Hematopoietic multipotent progenitor cell treated with erythropoietin and hydrocortisone succinate and interleukin-3 and kit ligand, for 15 days (in vitro differentiated cells): Measurements from ENCODE around the gene CDRT4.

Experiments
- DNase-seq: peaks from one replicate; pipeline ENCODE4 v3.0.0-alpha.2; 2015; ENCODE audit warnings: low spot score

The CDRT4 gene

DNA sequence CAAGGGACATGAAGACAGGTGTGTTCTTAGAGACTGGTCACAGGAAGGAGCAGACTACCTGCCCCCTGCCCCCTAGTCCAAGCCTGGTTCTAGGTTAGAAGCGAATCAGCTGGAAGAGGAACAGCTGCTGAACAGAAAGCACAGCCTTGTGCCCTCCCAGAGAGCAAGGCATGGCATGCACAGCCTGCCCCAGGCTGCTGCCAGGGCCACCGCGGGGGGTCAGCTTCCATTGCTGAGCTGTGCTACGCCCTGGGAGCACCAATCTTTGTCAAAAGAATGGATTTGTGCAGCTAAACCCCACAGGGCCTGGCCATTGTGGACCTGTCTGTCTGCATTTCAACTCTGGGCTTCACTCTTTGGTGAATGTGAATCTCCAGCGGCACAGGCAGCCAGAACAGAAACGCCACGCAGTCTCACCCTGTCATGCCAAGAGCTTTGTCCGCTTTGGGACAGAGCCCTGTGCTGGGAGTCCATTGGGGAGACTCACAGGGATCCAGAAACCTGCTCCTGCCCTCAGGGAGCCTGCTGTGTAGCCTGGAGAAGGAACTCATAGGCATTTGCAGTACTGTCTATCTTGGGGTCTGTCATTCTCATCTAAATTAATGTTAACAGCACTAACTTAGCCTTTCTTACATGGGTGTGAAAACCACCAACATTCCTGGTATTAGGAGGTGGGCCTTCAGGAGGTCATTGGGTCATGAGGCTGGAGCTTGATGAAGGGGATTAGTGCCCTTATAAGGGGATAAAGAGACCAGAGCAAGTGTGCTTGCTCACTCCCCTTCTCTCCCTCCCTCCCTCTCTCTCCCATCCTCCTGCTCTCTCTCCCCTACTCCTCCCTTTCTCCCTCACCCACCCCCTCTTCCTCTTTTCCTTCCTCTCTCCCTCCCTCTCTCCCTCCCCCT lies 25.6 kb upstream of the CDRT4 start:
- DNase-seq = no peak

DNA sequence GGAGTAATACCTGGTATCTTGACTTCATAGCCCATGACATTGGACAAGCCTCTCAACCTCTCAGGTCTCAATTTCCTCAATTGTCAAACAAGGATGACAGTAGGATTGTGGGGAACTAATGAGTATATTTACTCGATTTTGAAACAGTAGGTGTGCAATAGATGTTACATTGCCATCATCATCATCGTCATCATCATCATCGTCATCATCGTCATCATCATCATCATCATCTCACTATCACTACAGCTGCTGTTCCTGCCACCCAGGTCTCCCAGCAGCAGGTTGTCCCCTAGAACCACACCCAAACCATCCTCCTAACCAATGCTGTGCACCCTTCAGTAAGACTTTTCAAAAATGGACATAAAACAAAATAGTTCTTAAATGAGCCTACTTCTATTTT lies 24.8 kb upstream of the CDRT4 start:
- DNase-seq = no peak

DNA sequence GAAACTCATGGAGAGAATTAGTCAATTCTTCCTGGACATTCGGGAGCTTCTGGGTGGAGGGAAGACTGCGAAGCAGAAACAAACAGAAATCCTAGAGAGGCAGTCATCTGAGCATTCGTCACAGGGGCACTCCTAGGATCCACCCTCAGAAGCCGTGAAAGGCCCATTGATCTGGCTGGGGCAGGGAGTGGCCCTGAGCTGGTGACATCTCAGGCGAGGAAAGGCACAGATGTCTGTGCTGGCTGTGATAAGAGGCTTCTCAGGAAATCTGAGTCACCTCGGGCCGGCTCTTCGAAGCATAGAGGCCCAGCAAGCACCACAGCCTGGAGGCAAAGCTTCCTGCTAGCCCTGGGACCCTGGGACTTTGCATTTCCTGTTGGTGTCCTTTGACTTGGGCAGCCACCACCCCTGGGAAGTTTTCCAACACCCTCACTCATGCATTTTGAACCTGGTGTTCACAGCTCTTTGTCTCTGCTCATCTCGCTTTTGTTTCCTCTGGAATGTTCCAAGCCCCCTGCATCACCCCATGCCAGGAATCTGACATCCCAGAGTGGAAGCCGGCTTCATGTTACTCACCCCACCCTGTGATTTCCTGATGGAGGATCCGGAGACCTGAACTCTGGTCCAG lies 23.3 kb upstream of the CDRT4 start:
- DNase-seq = peak; percentile 95

DNA sequence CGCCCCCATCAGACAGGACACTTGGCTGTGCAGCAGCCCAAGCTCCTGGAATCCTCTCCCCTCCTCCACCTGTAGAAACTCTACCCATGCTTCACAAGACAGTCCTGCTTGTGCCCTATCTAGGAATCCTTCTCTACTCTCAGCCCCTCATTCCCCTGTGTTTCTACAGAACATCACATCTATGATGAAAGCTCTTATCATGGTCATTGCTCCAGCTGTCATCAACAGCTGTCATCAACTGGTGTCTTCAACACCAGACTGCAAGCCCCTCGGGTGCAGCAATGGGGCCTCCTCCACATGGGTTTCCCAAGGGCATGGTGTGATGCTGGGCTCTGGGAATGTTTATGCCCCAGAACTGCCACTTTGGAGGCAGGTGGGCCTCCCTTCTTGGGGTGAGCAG lies 21.1 kb upstream of the CDRT4 start:
- no peak for DNase-seq

DNA sequence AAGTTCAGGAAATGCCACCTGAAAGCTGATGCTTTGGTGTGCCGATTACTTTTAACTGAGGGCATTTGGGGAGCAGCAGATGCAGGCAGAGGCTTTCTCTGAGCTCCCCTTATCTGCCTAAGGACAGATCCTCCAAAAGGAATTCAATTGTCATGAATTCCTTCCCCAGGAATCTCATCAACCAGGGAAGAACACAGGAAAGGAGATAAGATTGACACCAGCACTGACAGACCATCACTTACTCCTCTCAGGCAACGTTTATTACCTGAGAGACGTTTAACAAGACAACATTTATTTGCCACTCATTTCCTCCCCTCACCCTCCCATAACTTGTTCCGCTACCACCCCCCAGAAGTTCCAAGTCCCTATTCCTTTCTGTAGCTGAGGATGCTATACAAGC lies 17.6 kb upstream of the CDRT4 start:
- DNase-seq = no peak

DNA sequence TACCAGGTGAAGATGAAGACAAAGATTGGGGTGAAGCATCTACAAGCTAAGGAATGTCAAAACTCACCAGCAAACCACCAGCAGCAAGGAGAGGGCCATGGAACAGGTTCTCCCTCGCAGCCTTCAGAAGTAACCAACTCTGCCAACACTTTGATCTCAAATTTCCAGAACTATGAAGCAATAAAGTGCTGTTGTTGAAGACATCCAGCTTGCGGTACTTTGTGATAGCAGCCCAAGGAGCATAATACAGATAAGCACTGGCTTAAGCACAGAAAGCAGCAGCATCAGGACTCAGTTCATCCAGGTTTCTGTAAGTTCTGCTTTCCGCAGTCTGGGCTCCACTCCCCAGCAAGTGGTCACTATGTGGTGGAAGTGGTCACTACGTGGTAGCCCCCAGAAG lies 16.0 kb upstream of the CDRT4 start:
- DNase-seq = peak; percentile 25

DNA sequence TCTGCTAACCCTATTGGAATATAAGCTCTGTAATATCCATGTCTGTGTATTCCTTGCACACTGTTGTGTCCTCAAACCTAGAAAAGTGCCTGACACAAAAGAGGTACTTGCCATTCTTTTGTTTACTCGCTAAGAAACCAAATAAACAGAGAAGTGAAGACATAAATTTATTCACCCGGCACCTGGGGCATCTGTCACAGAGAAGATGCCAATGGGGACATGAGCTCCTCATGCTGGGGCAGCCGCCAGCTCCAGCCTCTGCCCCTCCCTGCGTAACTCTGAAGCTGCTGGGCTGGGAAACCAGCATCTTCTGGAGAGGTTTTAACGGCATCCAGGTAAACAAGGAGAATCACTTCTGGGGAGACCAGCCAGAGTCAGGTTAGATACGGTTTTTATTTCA lies 15.1 kb upstream of the CDRT4 start:
- no peak for DNase-seq

DNA sequence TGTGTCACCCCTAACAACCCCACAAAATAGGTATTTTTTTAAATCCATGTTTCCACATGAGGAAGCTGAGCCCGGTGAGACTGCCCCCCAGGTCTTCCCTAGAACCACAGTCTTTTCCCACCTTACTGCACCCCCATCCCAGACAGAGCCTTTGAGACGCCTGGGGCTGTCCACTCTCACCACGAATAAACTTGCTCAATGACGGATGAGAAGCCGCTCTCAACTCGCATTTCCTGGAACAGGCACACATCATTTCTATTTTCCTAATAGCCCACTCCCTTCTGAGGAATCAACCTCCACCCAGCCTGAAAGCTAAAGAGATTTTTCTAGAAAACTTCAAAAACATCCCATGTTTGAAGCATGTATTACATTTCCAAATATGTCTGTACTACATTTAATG lies 14.1 kb upstream of the CDRT4 start:
- no peak for DNase-seq

DNA sequence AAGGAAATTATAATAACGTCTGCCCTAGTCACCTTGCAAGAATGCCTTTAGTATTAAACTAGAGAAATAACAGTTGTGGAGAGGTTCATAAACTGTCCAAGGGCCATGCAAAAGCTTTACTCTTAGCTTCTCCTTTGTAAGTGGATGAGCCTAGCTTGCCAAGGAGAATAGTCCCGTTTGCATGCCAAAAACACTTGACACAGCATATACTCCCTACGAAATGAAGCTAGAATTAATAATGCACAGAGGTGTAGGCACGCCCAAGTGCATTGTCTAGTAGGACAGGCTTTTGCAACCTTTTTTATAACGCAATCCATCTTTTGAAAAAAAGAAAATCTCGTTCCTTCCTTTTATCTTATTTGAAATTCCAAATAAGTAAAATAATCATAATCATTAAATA lies 12.8 kb upstream of the CDRT4 start:
- DNase-seq = no peak

DNA sequence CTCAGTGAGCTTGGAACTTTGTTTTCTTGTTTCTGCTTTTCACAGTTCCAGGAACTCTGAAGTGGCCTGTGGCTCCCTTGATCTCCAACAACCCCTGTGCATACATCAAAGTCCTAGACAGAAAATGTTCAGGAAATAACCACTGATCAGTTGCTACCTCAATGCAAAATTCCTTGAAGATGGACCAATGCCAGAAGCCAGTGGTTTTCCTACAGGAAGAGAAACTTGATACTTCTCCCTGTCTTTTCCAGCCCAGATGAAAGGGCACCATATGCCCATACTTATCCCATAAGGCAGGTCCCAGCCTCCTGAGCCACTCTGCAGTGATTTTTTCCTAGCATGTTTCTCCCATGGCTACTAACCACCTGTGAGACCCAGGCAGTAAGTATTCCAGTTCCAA lies 12.3 kb upstream of the CDRT4 start:
- no peak for DNase-seq

DNA sequence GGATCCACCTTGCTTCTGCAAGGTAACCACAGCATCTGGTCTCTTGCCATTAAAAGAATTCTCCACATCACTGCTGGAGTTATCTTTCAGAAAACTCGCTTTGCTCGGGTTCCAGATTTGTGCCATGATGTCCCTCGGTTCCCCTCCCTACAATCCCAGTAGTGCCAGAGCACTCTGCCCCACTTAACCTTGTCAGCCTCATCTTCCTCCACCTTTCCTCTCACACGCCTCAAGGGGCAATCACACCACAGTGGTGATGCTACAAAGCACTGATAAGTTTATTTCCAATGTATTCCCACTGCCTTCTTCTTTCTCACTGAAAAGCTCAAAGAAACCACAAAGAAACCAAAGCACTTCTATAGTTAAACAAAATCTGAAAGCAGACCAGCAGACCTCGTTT lies 11.4 kb upstream of the CDRT4 start:
- DNase-seq = no peak

DNA sequence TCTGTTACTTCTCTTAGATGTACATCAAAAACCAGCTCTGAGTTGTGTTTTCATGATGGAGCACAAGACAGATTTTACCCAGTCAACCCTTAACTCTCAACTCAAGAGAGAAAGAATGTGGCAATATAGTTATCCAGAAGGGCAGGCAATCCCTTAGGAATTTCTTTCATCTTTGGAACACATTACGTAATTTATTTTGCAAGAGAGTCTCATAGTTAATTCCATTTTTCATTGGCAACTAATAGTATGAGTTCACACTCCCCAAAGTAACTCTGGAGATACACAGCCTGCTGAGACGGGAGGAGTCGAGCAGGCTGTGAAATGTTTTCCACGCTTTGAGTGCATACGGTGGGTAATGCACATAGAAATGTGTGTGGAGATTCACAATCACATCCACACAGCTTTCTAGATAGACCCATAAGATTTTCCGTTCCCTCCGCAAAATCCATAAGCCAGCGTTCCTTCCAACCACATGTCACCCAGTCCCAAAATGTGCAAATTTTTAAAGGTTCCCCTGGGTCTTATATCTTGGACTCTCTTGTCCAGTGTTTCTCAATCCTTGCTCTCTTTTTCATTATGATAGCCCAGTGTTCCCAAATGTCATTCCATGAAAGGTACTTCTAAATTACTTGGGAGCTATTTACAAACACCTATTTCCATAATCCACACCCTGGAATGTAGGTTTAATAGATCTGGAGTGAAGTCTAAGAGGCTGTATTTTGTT lies 8.4 kb upstream of the CDRT4 start:
- DNase-seq = no peak

DNA sequence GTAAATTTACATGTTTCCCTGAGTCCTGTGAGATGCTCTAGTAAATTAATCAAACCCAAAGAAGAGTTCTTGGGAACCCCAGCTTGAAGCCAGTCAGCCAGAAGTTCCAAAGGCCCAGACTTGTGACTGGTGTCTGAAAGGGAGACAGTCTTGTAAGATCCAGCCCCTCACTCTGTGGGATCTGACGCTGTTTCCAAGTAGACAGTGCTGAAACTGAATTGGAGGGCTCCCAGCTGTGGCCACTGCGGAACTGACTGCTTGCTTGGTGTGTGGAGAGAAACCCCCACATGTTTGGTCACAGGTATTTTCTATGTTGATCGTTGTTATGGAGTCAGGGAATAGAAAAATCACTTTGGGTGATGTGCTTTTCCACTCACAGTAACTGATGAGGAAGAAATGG lies 5.5 kb upstream of the CDRT4 start:
- DNase-seq = no peak

DNA sequence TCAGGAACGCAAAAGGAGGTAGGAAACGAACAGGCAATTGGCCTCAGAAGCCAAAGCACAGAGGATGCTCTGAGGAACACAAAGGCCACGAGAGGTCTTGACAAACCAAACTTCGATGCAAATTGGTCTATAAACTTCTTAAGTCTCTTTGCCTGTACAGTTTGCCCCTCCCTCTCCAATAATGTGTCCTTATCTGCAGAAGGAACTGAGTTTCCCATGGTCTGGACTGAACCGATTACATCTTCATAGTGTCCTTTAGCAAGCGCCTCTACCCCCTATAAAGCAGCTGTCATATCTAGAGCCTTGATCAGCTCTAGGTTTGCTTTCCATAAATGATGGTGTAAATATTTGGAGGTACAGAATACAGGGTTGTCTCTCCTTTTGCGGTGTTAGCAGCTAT lies 3.1 kb upstream of the CDRT4 start:
- no peak for DNase-seq

DNA sequence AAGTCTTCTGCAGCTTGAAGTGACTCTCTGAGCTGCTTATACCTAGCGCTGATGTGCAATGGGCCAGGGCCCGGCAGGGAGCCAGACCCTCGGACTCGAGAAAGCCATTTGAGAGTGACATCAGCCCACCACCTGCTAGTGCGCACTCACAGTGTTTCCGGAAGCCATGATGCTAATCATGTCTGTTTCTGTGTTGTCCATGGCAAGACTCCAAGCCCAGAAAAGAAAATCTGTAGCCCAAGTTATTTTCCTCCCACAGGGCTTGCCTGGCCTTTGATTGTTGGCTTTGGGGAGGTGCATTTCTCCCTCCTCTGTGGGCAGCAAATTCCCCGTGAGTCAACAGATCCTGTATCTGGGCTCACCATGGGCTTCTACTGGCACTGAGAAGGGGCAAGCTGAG lies 1.8 kb upstream of the CDRT4 start:
- no peak for DNase-seq

DNA sequence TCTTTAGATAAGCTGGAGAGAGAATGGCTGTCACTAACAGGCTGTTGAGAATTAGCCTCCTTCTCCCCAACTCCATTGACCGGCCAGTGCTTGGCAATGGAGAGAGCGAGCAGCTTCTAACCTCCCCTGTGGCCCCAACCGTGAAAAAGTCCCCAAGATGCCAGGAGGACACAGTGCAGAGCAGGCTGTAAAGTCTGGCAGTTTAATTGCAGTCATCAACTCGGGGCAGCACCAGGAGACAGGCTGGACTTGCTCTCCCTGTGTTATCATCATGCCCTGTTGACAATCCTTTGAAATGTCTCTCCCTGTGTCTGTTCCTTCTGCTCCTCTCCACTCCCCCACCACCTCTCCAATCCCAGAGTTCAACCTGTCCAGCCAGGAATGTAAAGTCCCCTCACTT lies 705 bp upstream of the CDRT4 start:
- DNase-seq = no peak

DNA sequence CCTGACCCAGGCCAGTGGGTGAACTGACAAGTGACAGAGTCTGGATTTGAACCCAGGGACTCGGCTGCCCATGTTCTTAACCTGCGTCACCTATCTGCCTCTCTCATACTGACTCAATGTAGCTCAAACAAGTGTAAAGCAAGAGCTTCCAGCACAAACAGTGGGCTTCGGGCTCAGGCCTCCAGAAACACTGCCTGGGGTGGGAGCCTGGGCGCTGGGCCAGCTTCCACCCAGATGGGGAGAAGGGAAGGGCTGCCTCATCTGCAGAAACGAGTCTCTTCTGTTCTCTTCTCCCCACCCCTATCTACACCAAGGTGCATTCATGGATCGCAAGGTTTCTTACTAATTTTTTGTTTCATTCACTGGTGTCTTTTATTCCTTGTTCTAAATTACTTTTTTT lies 1.3 kb downstream of the CDRT4 start:
- no peak for DNase-seq

DNA sequence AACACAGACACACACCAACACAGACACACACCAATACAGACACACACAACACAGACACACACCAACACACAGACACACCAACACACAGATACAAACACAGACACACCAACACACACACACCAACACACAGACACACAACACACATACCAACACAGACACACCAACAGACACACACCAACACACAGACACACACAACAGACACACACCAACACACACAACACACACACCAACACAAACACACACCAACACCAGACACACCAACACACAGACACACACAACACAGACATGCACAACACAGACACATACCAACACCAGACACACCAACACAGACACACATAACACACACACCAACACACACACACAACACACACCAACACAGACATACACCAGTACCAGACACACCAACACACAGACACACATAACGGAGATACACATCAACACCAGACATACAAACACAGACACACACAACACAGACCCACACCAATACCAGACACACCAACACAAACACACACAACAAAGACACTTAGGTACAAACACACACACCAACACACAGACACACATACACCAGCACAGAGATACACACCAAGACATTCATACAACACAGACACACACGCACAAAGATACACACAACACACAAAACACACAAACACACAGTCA lies 2.2 kb downstream of the CDRT4 start:
- DNase-seq = no peak

DNA sequence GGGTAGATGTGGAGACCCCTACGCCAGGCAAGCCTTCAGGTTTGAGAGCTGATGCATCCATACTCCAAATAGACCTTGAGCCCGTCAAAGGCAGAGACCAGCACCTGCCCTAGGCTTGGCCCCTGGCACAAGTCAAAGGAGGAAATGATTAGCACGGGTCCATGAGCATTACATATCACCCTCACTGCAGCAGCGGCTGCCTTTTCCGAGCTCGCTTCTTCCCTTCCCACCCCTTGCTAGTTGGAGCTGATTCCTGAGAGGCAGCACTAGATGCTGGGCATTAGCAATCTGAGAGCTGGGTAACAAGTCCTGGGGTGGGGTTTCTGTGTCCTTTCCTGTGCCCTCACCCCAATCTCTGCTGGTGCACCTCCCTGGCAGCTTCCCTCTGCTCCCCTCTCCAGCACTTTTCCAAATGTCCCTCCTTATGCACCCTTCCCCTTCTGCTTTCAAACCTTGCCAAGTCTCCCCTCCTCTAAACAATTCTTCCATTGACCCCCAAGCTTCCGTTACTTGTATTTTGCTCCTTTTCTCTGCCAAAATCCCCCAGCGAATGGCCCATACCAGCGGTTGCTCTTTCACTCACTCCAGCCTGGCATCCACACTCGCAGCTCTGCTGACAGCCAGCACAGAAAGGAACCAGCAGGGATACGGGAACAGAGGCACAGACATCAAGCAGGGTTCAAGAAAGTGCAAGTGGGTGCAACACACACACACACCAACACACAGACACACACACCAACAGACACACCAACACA lies 3.0 kb downstream of the CDRT4 start:
- DNase-seq = no peak

DNA sequence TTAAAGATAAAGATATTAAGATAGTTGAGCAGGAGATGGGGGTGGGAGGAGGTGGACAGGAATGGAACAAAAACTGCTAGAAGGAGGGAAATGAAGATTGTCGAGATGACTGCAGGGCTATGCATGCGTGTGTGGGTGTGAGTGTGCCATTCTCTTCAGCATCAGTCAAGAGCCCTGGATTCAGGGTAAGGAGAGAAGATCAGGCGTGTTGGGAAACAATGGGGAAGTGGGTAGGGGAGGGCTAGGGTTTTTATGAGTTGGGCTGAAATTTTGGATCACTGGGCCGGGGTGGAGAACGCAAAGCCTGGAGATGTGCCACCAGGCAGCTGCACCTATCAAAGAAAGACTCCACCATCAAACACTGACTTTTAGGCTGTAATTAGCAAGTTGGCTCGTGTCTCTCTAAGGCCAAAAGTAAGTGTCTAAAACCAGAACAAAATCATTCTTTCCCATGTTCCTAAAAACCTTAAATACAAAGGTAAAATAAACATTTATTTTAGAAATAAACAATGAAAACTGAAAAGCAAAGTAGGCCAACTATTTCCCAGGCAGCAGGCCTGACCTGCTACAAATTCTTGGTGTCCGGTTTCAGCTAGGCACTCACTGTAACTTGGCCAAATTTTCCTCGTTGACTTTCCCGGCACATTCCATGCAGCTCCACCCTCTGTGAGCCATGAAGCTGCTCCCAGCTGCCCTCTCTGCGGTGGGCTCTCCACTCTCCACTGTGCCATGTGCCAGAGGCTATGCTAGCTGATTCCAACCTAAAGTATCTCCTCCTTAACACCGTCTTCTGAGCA lies 4.2 kb downstream of the CDRT4 start:
- DNase-seq = no peak

DNA sequence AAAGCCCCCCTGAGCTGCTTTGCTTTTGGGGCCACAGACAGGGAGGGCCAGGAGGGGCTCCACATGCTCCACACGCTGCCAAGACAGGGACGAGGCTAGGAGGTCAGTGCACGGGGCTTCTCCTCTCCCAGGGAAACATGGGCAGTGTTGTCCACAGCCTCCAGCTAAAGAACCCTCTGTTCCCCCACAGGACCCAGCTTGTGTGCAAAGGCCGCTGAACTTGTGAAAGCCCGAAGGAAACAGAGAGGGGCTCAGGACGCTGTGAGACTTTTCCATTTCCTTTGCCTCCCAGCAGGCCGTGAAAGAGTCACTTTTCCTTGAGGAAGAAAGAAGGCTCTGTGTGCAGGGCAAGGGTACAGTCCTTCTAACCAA lies 9.7 kb downstream of the CDRT4 start:
- no peak for DNase-seq
